Skeletal muscle satellite cell (primary cell): ENCODE data around the gene ANKRD16. TPM values are rescaled to one million over a fixed set of nuclear protein-coding genes. Genes with fewer than 3 reads are reported as not detected.
A peak's percentile ranks its signal among the peaks of the same experiment; 100 is the strongest.

Experiments used
- H3K27me3 ChIP-seq: 2 replicates; pipeline ENCODE4 v1.7.0; 2013; ENCODE audit warnings: low read length; ENCODE audit not compliant: control insufficient read depth, insufficient read depth
- H3K36me3 ChIP-seq: 2 replicates; pipeline ENCODE4 v1.7.0; 2013; ENCODE audit warnings: mild to moderate bottlenecking, control low read depth, low read length; ENCODE audit not compliant: insufficient read depth
- H3K4me1 ChIP-seq: 2 replicates; pipeline ENCODE4 v1.7.0; 2013; ENCODE audit warnings: low read length; ENCODE audit not compliant: control insufficient read depth, insufficient read depth
- H3K4me2 ChIP-seq: 2 replicates; pipeline ENCODE4 v1.7.0; 2013; ENCODE audit warnings: mild to moderate bottlenecking, low read length
- H3K4me3 ChIP-seq: 2 replicates; pipeline ENCODE4 v1.7.0; 2013; ENCODE audit warnings: low read length
- H3K9ac ChIP-seq: 2 replicates; pipeline ENCODE4 v1.7.0; 2013; ENCODE audit warnings: mild to moderate bottlenecking, low read depth, low read length, moderate library complexity
- H3K9me3 ChIP-seq: replicated peaks from 2 replicates; pipeline ENCODE4 v1.7.0; 2013; ENCODE audit warnings: mild to moderate bottlenecking, control low read depth, low read length
- total RNA-seq: library from RNA; depleted of rRNA; stranded (reverse); fragments of >200 nt; gene quantifications from 2 replicates; pipeline ENCODE4 v1.2.3, GENCODE V29; 2012; rRNA removed

Gene ANKRD16
- total RNA-seq, result 9.8 and 9.9 TPM in 2 replicates

- peaks cover 22% of the 10 kb centered on the region for H3K4me1 ChIP-seq
- peak within 1 kb of the TSS; percentile 100 for H3K4me2 ChIP-seq
- H3K9ac ChIP-seq, result peak within 1 kb of the TSS; percentile 89
- peak within 1 kb of the TSS; percentile 95 for H3K4me3 ChIP-seq
- H3K27me3 ChIP-seq, result no peaks in the 10 kb centered on the region
- H3K9me3 ChIP-seq, result no peaks in the 10 kb centered on the region
- H3K36me3 ChIP-seq, result peaks cover 20% of the 10 kb centered on the region
Measured at GRCh38 chr10:5889624-5890451, at the start of gene ANKRD16, which contains the start of gene FBH1. TSS of gene ANKRD16 (minus strand) at chr10:5889893. CDS start at chr10:5889354, 539 bp downstream. TSS of gene FBH1 (plus strand) at chr10:5890243. CDS start at chr10:5890346, 103 bp downstream.

GRCh38 chr10:5938291-5938690 is 48.6 kb upstream of the ANKRD16 start:
- no peak overlapping the region for H3K4me2 ChIP-seq
- H3K4me1 ChIP-seq, result peaks cover 4% of the 10 kb centered on the region
- H3K9me3 ChIP-seq, result no peaks in the 10 kb centered on the region
- H3K9ac ChIP-seq, result no peak overlapping the region
- H3K4me3 ChIP-seq, result no peak overlapping the region
- H3K36me3 ChIP-seq, result peaks cover 37% of the 10 kb centered on the region
- no peaks in the 10 kb centered on the region for H3K27me3 ChIP-seq

- Histone ChIP-seq H3K4me1 (no peaks in the 10 kb centered on the region), H3K4me2 (no peak overlapping the region), H3K9me3 (no peaks in the 10 kb centered on the region), H3K27me3 (no peaks in the 10 kb centered on the region), H3K36me3 (peaks cover 43% of the 10 kb centered on the region), H3K9ac (no peak overlapping the region), H3K4me3 (no peak overlapping the region)
Measured at GRCh38 chr10:5937016-5937415, 47.3 kb upstream of the ANKRD16 start.

GRCh38 chr10:5935628-5936027 is 45.9 kb upstream of the ANKRD16 start:
- H3K36me3 ChIP-seq, result peaks cover 50% of the 10 kb centered on the region

GRCh38 chr10:5933909-5934546 is 44.3 kb upstream of the ANKRD16 start:
- H3K4me3 ChIP-seq, result no peak overlapping the region
- H3K9ac ChIP-seq, result no peak overlapping the region
- peaks cover 66% of the 10 kb centered on the region for H3K36me3 ChIP-seq

More at GRCh38 chr10:5935628-5936027, 45.9 kb upstream of the ANKRD16 start:
- H3K4me3 ChIP-seq, result no peak overlapping the region
- no peak overlapping the region for H3K4me2 ChIP-seq
- no peaks in the 10 kb centered on the region for H3K4me1 ChIP-seq
- H3K9me3 ChIP-seq, result no peaks in the 10 kb centered on the region
- H3K9ac ChIP-seq, result no peak overlapping the region
- no peaks in the 10 kb centered on the region for H3K27me3 ChIP-seq

GRCh38 chr10:5932345-5932744 is 42.7 kb upstream of the ANKRD16 start:
- no peak overlapping the region for H3K4me2 ChIP-seq
- no peak overlapping the region for H3K9ac ChIP-seq
- peaks cover 61% of the 10 kb centered on the region for H3K36me3 ChIP-seq
- H3K4me3 ChIP-seq, result no peak overlapping the region
- H3K4me1 ChIP-seq, result peaks cover 5% of the 10 kb centered on the region
- no peaks in the 10 kb centered on the region for H3K9me3 ChIP-seq
- no peaks in the 10 kb centered on the region for H3K27me3 ChIP-seq

More at GRCh38 chr10:5933909-5934546, 44.3 kb upstream of the ANKRD16 start:
- Histone ChIP-seq H3K27me3 (no peaks in the 10 kb centered on the region), H3K9me3 (no peaks in the 10 kb centered on the region), H3K4me1 (no peaks in the 10 kb centered on the region), H3K4me2 (no peak overlapping the region)

- no peaks in the 10 kb centered on the region for H3K27me3 ChIP-seq
- no peak overlapping the region for H3K4me2 ChIP-seq
- H3K9ac ChIP-seq, result no peak overlapping the region
- no peaks in the 10 kb centered on the region for H3K9me3 ChIP-seq
- H3K36me3 ChIP-seq, result peaks cover 57% of the 10 kb centered on the region
- H3K4me1 ChIP-seq, result peaks cover 15% of the 10 kb centered on the region
- no peak overlapping the region for H3K4me3 ChIP-seq
Measured at GRCh38 chr10:5930272-5930671, 40.6 kb upstream of the ANKRD16 start.

- no peak overlapping the region for H3K4me3 ChIP-seq
- H3K9ac ChIP-seq, result no peak overlapping the region
- H3K27me3 ChIP-seq, result no peaks in the 10 kb centered on the region
- no peaks in the 10 kb centered on the region for H3K9me3 ChIP-seq
- H3K4me1 ChIP-seq, result peaks cover 15% of the 10 kb centered on the region
- H3K4me2 ChIP-seq, result no peak overlapping the region
- peaks cover 60% of the 10 kb centered on the region for H3K36me3 ChIP-seq
Measured at GRCh38 chr10:5929442-5929841, 39.7 kb upstream of the ANKRD16 start.

GRCh38 chr10:5927306-5927705 is 37.6 kb upstream of the ANKRD16 start:
- Histone ChIP-seq H3K27me3 (no peaks in the 10 kb centered on the region), H3K36me3 (peaks cover 71% of the 10 kb centered on the region), H3K9me3 (no peaks in the 10 kb centered on the region), H3K4me2 (peak overlapping the region; percentile 40), H3K9ac (peak overlapping the region; percentile 15), H3K4me3 (no peak overlapping the region), H3K4me1 (peaks cover 15% of the 10 kb centered on the region)

- Histone ChIP-seq H3K9ac (no peak overlapping the region), H3K4me1 (peaks cover 15% of the 10 kb centered on the region), H3K4me2 (no peak overlapping the region), H3K9me3 (no peaks in the 10 kb centered on the region), H3K27me3 (no peaks in the 10 kb centered on the region), H3K4me3 (no peak overlapping the region), H3K36me3 (peaks cover 77% of the 10 kb centered on the region)
Measured at GRCh38 chr10:5924889-5925288, 35.2 kb upstream of the ANKRD16 start.

- Histone ChIP-seq H3K4me2 (no peak overlapping the region), H3K4me3 (no peak overlapping the region), H3K27me3 (no peaks in the 10 kb centered on the region), H3K4me1 (peaks cover 4% of the 10 kb centered on the region), H3K9me3 (no peaks in the 10 kb centered on the region), H3K9ac (no peak overlapping the region), H3K36me3 (peaks cover 84% of the 10 kb centered on the region)
Measured at GRCh38 chr10:5921746-5922145, 32.1 kb upstream of the ANKRD16 start.
